Immature natural killer cell (primary cell): Measurements from ENCODE around the gene CRYBG2. TPM values are rescaled to one million over a fixed set of nuclear protein-coding genes. Genes with fewer than 3 reads are reported as not detected.

Experiments used
- polyA plus RNA-seq, 3 donors: library from polyadenylated mRNA; unstranded; fragments of 300-500 nt; fragmentation: Illumina TruSeq; gene quantifications; one replicate each; pipeline ENCODE4 v1.2.3, GENCODE V29; 2021

Gene CRYBG2
- polyA plus RNA-seq, 3 donors from 2014 or later: 1.2 to 1.3 TPM; not detected in 1

Other genes with a start within 250 kb of the CRYBG2 start
- gene PDIK1L, start 242.3 kb downstream of the CRYBG2 start, polyA plus RNA-seq: 1 to 10 TPM in 2 of 3 donors, under 1 TPM in 1; 0.89 to 3.3 (median 2.3) TPM
- not detected for gene FAM110D, start 195.1 kb downstream of the CRYBG2 start, polyA plus RNA-seq
- not detected for gene C1orf232, start 185.2 kb downstream of the CRYBG2 start, polyA plus RNA-seq
- gene ZNF593, start 184.2 kb downstream of the CRYBG2 start, polyA plus RNA-seq: 10 to 100 TPM; 11.3 to 31.4 (median 27.1) TPM
- gene ZNF593OS, start 182.3 kb downstream of the CRYBG2 start, polyA plus RNA-seq: under 1 TPM in 1 of 3 donors, not detected in 2; 0.45 TPM
- not detected for gene CNKSR1, start 176.6 kb downstream of the CRYBG2 start, polyA plus RNA-seq
- not detected for gene CATSPER4, start 163.5 kb downstream of the CRYBG2 start, polyA plus RNA-seq
- gene CEP85, start 119.9 kb downstream of the CRYBG2 start, polyA plus RNA-seq: 1 to 10 TPM; 4.0 to 6.9 (median 5.4) TPM
- 1,000 to 10,000 TPM; 1,203 to 2,040 (median 1,333) TPM for gene SH3BGRL3, start 74.0 kb downstream of the CRYBG2 start, polyA plus RNA-seq
- gene UBXN11, start 47.5 kb downstream of the CRYBG2 start, polyA plus RNA-seq: 1 to 10 TPM; 5.7 to 8.8 (median 8.3) TPM
- 1,000 to 10,000 TPM; 3,509 to 3,975 (median 3,639) TPM for gene CD52, start 36.2 kb downstream of the CRYBG2 start, polyA plus RNA-seq
- gene ZNF683, start 18.6 kb upstream of the CRYBG2 start, polyA plus RNA-seq: 10 to 100 TPM in 2 of 3 donors, 1 to 10 TPM in 1; 4.1 to 61.3 (median 24.2) TPM
- not detected for gene LIN28A, start 56.7 kb upstream of the CRYBG2 start, polyA plus RNA-seq
- 10 to 100 TPM; 18.6 to 40.3 (median 24.4) TPM for gene DHDDS, start 78.2 kb upstream of the CRYBG2 start, polyA plus RNA-seq
- gene HMGN2, start 118.3 kb upstream of the CRYBG2 start, polyA plus RNA-seq: 100 to 1,000 TPM; 598 to 729 (median 677) TPM
- gene RPS6KA1, start 175.6 kb upstream of the CRYBG2 start, polyA plus RNA-seq: 100 to 1,000 TPM; 292 to 371 (median 349) TPM